Ectodermal cell (in vitro differentiated cells): ENCODE data around the gene DHX29.
"Not testable (repeated sequence)": the region's sequence is repeated elsewhere in the genome, so short reads cannot be mapped to it uniquely, and the experiment has no call there.

Source experiments
- H3K27ac ChIP-seq: 2 replicates; pipeline ENCODE4 v1.7.0; 2013; ENCODE audit warnings: mild to moderate bottlenecking, low read depth, low read length; ENCODE audit not compliant: insufficient read depth, poor library complexity, severe bottlenecking
- H3K27me3 ChIP-seq: 2 replicates; pipeline ENCODE4 v1.7.0; 2013; ENCODE audit warnings: mild to moderate bottlenecking, low read length; ENCODE audit not compliant: insufficient read depth, control insufficient read depth, poor library complexity, severe bottlenecking
- H3K36me3 ChIP-seq: one replicate; pipeline ENCODE4 v1.7.0; 2013; ENCODE audit warnings: low read length; ENCODE audit not compliant: control insufficient read depth, insufficient read depth
- H3K4me1 ChIP-seq: one replicate; pipeline ENCODE4 v1.7.0; 2013; ENCODE audit warnings: low read length; ENCODE audit not compliant: control insufficient read depth, insufficient read depth
- H3K4me3 ChIP-seq: 2 replicates; pipeline ENCODE4 v1.7.0; 2013; ENCODE audit warnings: low read depth, low read length, control low read depth; ENCODE audit not compliant: insufficient read depth
- H3K9me3 ChIP-seq: 2 replicates; pipeline ENCODE4 v1.7.0; 2013; ENCODE audit warnings: mild to moderate bottlenecking, low read length, moderate library complexity; ENCODE audit not compliant: control insufficient read depth
- WGBS, 2 experiments: methylation state at CpG; one replicate each; pipeline ENCODE4 v1.1.7; 2013; ENCODE audit warnings: missing lambda C conversion rate in 2 of 2; 5-methylcytosine and 5-hydroxymethylcytosine counted together

Gene DHX29

DNA sequence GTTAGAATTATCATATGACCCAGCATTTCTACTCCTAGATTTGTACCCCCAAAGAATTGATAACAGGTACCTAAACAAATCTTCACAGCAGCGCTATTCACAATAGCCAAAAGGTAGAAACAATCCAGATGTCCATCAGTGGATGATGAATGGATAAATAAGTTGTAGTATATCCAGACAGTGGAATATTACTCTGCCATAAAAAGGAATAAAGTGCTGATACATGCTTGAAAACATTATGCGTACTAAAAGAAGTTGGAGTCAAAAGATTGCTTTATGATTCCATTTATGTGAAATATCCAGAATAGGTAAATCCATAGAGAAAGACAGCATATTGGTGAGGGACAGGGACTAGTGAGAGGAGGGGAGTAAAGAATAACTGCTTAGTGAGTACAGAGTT lies 26.3 kb upstream of the DHX29 start:
- Histone ChIP-seq H3K4me1 (no peaks in the 10 kb centered on the region), H3K4me3 (no peak overlapping the region), H3K27me3 (no peaks in the 10 kb centered on the region), H3K36me3 (no peaks in the 10 kb centered on the region), H3K27ac (no peak overlapping the region), H3K9me3 (no peaks in the 10 kb centered on the region)
- WGBS, 2 experiments = 92 to 100% methylated on average over 1 to 2 of the region's 2 CpGs

DNA sequence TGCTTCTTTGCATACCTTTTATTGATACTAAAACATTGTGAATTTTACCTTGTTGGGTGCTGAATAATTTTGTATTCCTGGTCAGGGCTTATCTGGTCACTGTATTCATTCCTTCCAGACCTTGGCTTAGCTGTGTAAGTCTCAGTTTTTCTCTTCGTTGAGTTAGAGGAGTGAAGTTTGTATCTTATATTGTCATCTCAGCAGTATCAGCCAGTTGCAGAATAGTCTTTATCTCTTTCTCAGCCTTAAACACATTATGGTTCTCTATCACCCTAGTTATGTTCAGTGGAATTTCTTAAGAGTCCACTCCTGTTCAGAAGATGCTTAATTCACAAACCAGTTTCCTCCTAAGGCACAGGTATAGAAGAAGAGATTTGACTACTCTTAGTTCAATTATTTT lies 25.5 kb upstream of the DHX29 start:
- no peaks in the 10 kb centered on the region for H3K4me1 ChIP-seq
- WGBS, 2 experiments = 100% methylated on average over 1 of the region's 1 CpG; no CpG with 5 or more reads in 1 of the 2 experiments
- H3K27me3 ChIP-seq = no peaks in the 10 kb centered on the region
- H3K27ac ChIP-seq = no peak overlapping the region
- H3K4me3 ChIP-seq = no peak overlapping the region
- H3K9me3 ChIP-seq = no peaks in the 10 kb centered on the region
- H3K36me3 ChIP-seq = no peaks in the 10 kb centered on the region

- no peaks in the 10 kb centered on the region for H3K27me3 ChIP-seq
- no peaks in the 10 kb centered on the region for H3K9me3 ChIP-seq
- 93 to 99% methylated on average over 3 of the region's 3 CpGs for WGBS, 2 experiments
- H3K27ac ChIP-seq = no peak overlapping the region
- no peaks in the 10 kb centered on the region for H3K4me1 ChIP-seq
- no peaks in the 10 kb centered on the region for H3K36me3 ChIP-seq
- no peak overlapping the region for H3K4me3 ChIP-seq
Observed at GRCh38 chr5:55331321-55331720, 23.8 kb upstream of the DHX29 start.

- Histone ChIP-seq H3K27me3 (no peaks in the 10 kb centered on the region), H3K36me3 (peaks cover 6% of the 10 kb centered on the region), H3K9me3 (no peaks in the 10 kb centered on the region), H3K27ac (no peak overlapping the region), H3K4me1 (no peaks in the 10 kb centered on the region), H3K4me3 (no peak overlapping the region)
- WGBS, 2 experiments = 100% methylated on average over 1 of the region's 2 CpGs; no CpG with 5 or more reads in 1 of the 2 experiments
Observed at GRCh38 chr5:55327281-55327680, 19.8 kb upstream of the DHX29 start.

DNA sequence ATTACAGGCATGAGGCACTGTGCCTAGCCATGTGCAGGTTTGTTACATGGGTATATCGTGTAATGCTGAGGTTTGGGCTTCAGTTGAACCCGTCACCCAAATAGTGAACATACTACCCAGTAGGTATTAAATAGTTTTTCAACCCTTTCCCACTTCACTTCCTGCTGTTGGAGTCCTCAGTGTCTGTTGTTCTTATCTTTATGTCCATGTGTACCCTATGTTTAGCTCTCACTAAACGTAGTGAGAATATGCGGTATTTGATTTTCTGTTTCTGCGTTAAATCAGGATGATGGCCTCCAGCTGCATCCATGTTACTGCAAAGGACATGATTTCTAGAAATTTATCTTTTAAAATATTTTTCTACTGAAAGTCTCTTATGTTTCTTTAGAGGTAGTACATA lies 18.1 kb upstream of the DHX29 start:
- Histone ChIP-seq H3K4me3 (no peak overlapping the region), H3K27me3 (no peaks in the 10 kb centered on the region), H3K36me3 (peaks cover 6% of the 10 kb centered on the region), H3K9me3 (no peaks in the 10 kb centered on the region), H3K27ac (no peak overlapping the region), H3K4me1 (no peaks in the 10 kb centered on the region)
- 90 to 99% methylated on average over 5 of the region's 5 CpGs for WGBS, 2 experiments

GRCh38 chr5:55324815-55325418 lies 17.4 kb upstream of the DHX29 start:
- Histone ChIP-seq H3K4me1 (no peaks in the 10 kb centered on the region), H3K4me3 (no peak overlapping the region), H3K9me3 (no peaks in the 10 kb centered on the region), H3K27ac (no peak overlapping the region), H3K27me3 (no peaks in the 10 kb centered on the region), H3K36me3 (peaks cover 6% of the 10 kb centered on the region)
- 90 to 91% methylated on average over 1 of the region's 1 CpG for WGBS, 2 experiments

DNA sequence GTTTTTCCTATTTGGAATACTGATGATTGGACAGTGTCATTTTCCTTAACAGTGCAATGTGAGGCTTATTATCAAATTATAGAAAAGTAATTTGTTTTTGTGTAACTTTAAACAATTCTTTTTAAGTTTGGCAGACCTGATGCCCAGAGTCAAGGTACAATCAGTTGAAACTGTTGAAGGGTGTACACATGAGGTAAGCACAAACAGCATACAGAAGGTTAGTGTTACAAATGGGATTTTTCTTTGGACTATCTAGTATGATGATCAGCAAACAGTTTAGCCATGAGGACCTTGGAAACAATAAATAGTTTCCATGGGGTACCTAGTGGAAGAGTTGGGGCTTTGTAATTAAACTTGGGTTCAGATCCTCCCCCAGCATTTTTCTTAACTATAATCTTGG lies 16.5 kb upstream of the DHX29 start:
- H3K4me1 ChIP-seq = no peaks in the 10 kb centered on the region
- H3K9me3 ChIP-seq = no peaks in the 10 kb centered on the region
- peaks cover 6% of the 10 kb centered on the region for H3K36me3 ChIP-seq
- H3K4me3 ChIP-seq = no peak overlapping the region
- no peak overlapping the region for H3K27ac ChIP-seq
- H3K27me3 ChIP-seq = no peaks in the 10 kb centered on the region

DNA sequence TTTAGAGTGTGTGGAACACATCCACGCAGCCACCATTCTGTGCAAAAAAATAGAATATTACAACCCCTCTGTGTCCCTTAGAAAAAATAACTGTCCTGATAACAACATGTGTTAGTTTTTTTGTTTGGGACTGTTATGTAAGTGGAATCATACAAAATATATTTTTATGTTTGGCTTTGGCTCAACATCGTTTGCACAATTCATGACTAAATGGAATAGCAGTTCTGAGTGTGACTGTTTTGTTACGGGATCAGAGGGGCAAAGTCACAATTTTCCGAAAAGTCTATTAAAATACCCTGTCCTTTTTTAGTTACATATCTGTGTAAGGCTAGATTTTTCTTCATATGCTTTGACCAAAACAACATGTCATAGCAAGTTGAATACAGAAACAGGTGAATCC lies 13.1 kb upstream of the DHX29 start:
- WGBS, 2 experiments = 94 to 95% methylated on average over 2 to 4 of the region's 4 CpGs
- H3K27ac ChIP-seq = no peak overlapping the region
- no peak overlapping the region for H3K4me3 ChIP-seq

GRCh38 chr5:55319491-55319890 lies 12.0 kb upstream of the DHX29 start:
- 100% methylated on average over 1 of the region's 1 CpG; no CpG with 5 or more reads in 1 of the 2 experiments for WGBS, 2 experiments
- Histone ChIP-seq H3K27ac (no peak overlapping the region), H3K9me3 (no peaks in the 10 kb centered on the region), H3K27me3 (no peaks in the 10 kb centered on the region), H3K4me3 (no peak overlapping the region), H3K36me3 (peaks cover 6% of the 10 kb centered on the region), H3K4me1 (no peaks in the 10 kb centered on the region)

More for the DNA sequence above, 13.1 kb upstream of the DHX29 start:
- no peaks in the 10 kb centered on the region for H3K27me3 ChIP-seq
- H3K4me1 ChIP-seq = no peaks in the 10 kb centered on the region
- peaks cover 6% of the 10 kb centered on the region for H3K36me3 ChIP-seq
- H3K9me3 ChIP-seq = no peaks in the 10 kb centered on the region

DNA sequence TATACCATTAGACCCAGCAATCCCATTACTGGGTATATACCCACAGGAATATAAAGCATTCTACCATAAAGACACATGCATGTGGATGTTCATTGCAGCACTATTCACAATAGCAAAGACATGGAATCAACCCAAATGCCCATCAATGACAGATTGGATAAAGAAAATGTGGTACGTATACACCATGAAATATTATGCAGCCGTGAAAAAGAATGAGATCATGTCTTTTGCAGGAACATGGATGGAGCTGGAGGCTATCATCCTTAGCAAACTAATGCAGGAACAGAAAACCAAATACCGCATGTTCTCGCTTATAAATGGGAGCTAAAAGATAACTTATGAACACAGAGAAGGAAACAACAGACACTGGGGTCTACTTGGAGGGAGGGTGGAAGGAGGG lies 10.7 kb upstream of the DHX29 start:
- not testable (repeated sequence) for H3K27me3 ChIP-seq, H3K4me1 ChIP-seq, H3K4me3 ChIP-seq, H3K36me3 ChIP-seq, H3K27ac ChIP-seq, H3K9me3 ChIP-seq
- WGBS, 2 experiments = 96 to 97% methylated on average over 4 of the region's 4 CpGs

DNA sequence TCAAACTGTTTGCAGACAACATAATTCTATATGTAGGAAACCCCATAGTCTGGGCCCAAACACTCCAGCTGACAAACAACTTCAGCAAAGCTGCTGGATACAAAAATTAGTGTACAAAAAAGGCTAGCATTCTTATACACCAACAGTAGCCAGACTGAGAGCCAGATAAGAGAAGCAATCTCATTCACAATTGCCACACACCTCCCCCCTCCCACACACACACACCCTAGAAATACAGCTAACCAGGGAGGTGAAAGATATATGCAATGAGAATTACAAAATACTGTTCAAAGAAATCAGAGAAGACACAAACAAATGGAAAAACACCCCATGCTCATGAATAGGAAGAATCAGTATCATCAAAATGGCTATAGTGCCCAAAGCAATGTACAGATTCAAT lies 9.3 kb upstream of the DHX29 start:
- Histone ChIP-seq H3K27ac (no peak overlapping the region), H3K27me3 (no peaks in the 10 kb centered on the region), H3K4me1 (no peaks in the 10 kb centered on the region), H3K4me3 (no peak overlapping the region), H3K9me3 (no peaks in the 10 kb centered on the region), H3K36me3 (no peaks in the 10 kb centered on the region)
